K562 (cell line): ENCODE measurements around the gene SPPL3. TPM values are rescaled to one million over a fixed set of nuclear protein-coding genes. Genes with fewer than 3 reads are reported as not detected.

Experiments
- ARID3A ChIP-seq: IDR thresholded peaks from 2 replicates; pipeline ENCODE4 v1.6.1; 2012; ENCODE audit warnings: low read depth, low read length, improper control_type of control experiment, borderline replicate concordance
- BHLHE40 ChIP-seq: IDR thresholded peaks from 2 replicates; pipeline ENCODE4 v1.6.1; 2011; ENCODE audit warnings: low read length, improper control_type of control experiment
- C11orf30 ChIP-seq: fragments of 450-650 bp; IDR thresholded peaks from 2 replicates; pipeline ENCODE4 v1.6.1; 2016; ENCODE audit warnings: low read depth, mild to moderate bottlenecking
- DMBX1 ChIP-seq: fragments of 250-450 bp; sonication (Bioruptor Pico); IDR thresholded peaks from 2 replicates; pipeline ENCODE4 v1.8.0; 2022; ENCODE audit warnings: inconsistent platforms, mild to moderate bottlenecking, moderate library complexity, borderline replicate concordance
- ELF2 ChIP-seq: fragments of 250-450 bp; sonication (Bioruptor Pico); IDR thresholded peaks from 2 replicates; pipeline ENCODE4 v1.5.0; 2021; ENCODE audit warnings: mild to moderate bottlenecking
- ELF4 ChIP-seq: fragments of 450-650 bp; formaldehyde crosslinking; IDR thresholded peaks from 2 replicates; pipeline ENCODE4 v1.4.0; 2022; ENCODE audit warnings: missing genetic modification characterization
- ETV6 ChIP-seq, 3 experiments: fragments of 150-350 bp in 1 of 3; sonication (generic) in 1 of 3; formaldehyde crosslinking in 1 of 3; IDR thresholded peaks; 2 replicates each; pipeline versions ENCODE4 v1.6.1 to v1.8.0; 2014 to 2022; ENCODE audit warnings: borderline replicate concordance in 2 of 3, low read depth in 2 of 3, antibody characterized with exemption in 1 of 3, low read length in 1 of 3, mild to moderate bottlenecking in 1 of 3, missing genetic modification reagents in 1 of 3
- MAFG ChIP-seq: fragments of 450-650 bp; conservative IDR thresholded peaks from 2 replicates; pipeline ENCODE4 v1.6.1; 2016; ENCODE audit warnings: missing genetic modification characterization, missing compliant biosample characterization
- NFE2 ChIP-seq: IDR thresholded peaks from 2 replicates; pipeline ENCODE4 v1.6.1; 2014; ENCODE audit warnings: antibody characterized with exemption, low read depth
- NRF1 ChIP-seq, 2 experiments: fragments of 450-650 bp; IDR thresholded peaks in 1 of 2; conservative IDR thresholded peaks in 1 of 2; 2 replicates each; pipeline ENCODE4 v1.6.1; 2014; ENCODE audit warnings: mild to moderate bottlenecking in 2 of 2
- PTTG1 ChIP-seq: fragments of 450-650 bp; IDR thresholded peaks from 2 replicates; pipeline ENCODE4 v1.6.1; 2016; ENCODE audit warnings: low read depth, mild to moderate bottlenecking, missing genetic modification characterization, missing compliant biosample characterization
- RCOR1 ChIP-seq, 2 experiments: IDR thresholded peaks; 2 replicates each; pipeline ENCODE4 v1.6.1; 2012; ENCODE audit warnings: low read depth in 2 of 2, low read length in 2 of 2, borderline replicate concordance in 1 of 2, improper control_type of control experiment in 1 of 2
- SMARCA4 ChIP-seq: fragments of 450-650 bp; IDR thresholded peaks from 2 replicates; pipeline ENCODE4 v1.6.1; 2016
- TCF3 ChIP-seq: sonication (generic); formaldehyde crosslinking; IDR thresholded peaks from 2 replicates; pipeline ENCODE4 v1.4.0; 2020; ENCODE audit warnings: mild to moderate bottlenecking, missing genetic modification reagents
- TEAD4 ChIP-seq, 2 experiments: sonication (generic) in 1 of 2; formaldehyde crosslinking in 1 of 2; IDR thresholded peaks; 2 replicates each; pipeline versions ENCODE4 v1.6.1 to v1.8.0; 2012 to 2022; ENCODE audit warnings: borderline replicate concordance in 1 of 2, inconsistent platforms in 1 of 2, low read length in 1 of 2, mild to moderate bottlenecking in 1 of 2, missing genetic modification reagents in 1 of 2
- ZFX ChIP-seq: sonication (generic); formaldehyde crosslinking; IDR thresholded peaks from 2 replicates; pipeline ENCODE4 v1.8.0; 2022; ENCODE audit warnings: mild to moderate bottlenecking, missing genetic modification reagents, moderate library complexity
- ZNF174 ChIP-seq: fragments of 250-450 bp; sonication (Bioruptor Pico); IDR thresholded peaks from 2 replicates; pipeline ENCODE4 v1.4.0; 2020; ENCODE audit warnings: mild to moderate bottlenecking
- ZNF316 ChIP-seq: fragments of 450-650 bp; IDR thresholded peaks from 2 replicates; pipeline ENCODE4 v1.6.1; 2016
- ZNF592 ChIP-seq: fragments of 450-650 bp; IDR thresholded peaks from 2 replicates; pipeline ENCODE4 v1.6.1; 2017; ENCODE audit warnings: antibody characterized with exemption, mild to moderate bottlenecking
- polyA plus RNA-seq, 8 experiments: library from polyadenylated mRNA; depleted of rRNA in 4 of 8; stranded (reverse) in 5 of 8; unstranded in 3 of 8; fragments of >200 nt; fragmentation: Nextera tagmentation in 2 of 8; fragmentation: Illumina TruSeq in 1 of 8; extraction: Ambion mirVana in 2 of 8; extraction: Trizol in 1 of 8; gene quantifications; 2 replicates each; pipeline versions ENCODE4 v1.2.1 to v1.2.3, GENCODE V29; 2011 to 2014; ENCODE audit warnings: inconsistent platforms in 1 of 8, missing spikeins in 1 of 8
- total RNA-seq, 7 experiments: library from RNA; depleted of rRNA in 6 of 7; stranded (reverse); fragments of >200 nt in 6 of 7; fragmentation: Illumina TruSeq in 2 of 7; extraction: Trizol in 2 of 7; gene quantifications; 2 replicates each; pipeline versions ENCODE4 v1.2.1 to v1.2.3, GENCODE V29; 2011 to 2021; ENCODE audit warnings: low replicate concordance in 1 of 7

Gene SPPL3
- total and polyA plus RNA-seq, 9 of the 15 experiments (the other 6 are each of a cell fraction or from before 2014, with no cell fraction given): 2.9 to 32.1 (median 7.1) TPM

- TF ChIP-seq NFE2: peak; percentile 83
- peak; percentile 64 for TF ChIP-seq SMARCA4
- 0 out of 2 replicates have a peak, but pooled peaks have one; percentile 10 for TF ChIP-seq BHLHE40
- TF ChIP-seq ZNF592: peak; percentile 62; the same call in 1 of the 2 replicates
- TF ChIP-seq ETV6 (IDR thresholded peaks at IDR 0.05; ENCODE audit: borderline replicate concordance in 1 of 2, low read depth in 2 of 2, low read length in 1 of 2): no peak
- TF ChIP-seq ETV6 (CRISPR knock-in tag; IDR thresholded peaks at IDR 0.05; ENCODE audit: borderline replicate concordance): no peak
- TF ChIP-seq ARID3A: no peak
- no peak for TF ChIP-seq ZNF174 (CRISPR knock-in tag)
- 0 out of 2 replicates have a peak, but pooled peaks have one; percentile 21 for TF ChIP-seq ELF4
- TF ChIP-seq C11orf30: peak; percentile 86
- TF ChIP-seq MAFG (tag): peak; percentile 70
- TF ChIP-seq ZNF316: peak; percentile 80
- no peak for TF ChIP-seq PTTG1 (tag)
- 0 out of 4 replicates have a peak, but pooled peaks of 1 of the 2 experiments have one; percentile 36 for TF ChIP-seq RCOR1 (IDR thresholded peaks at IDR 0.05; ENCODE audit: borderline replicate concordance in 1 of 2, low read depth in 2 of 2, low read length in 2 of 2)
- TF ChIP-seq ELF2 (CRISPR knock-in tag): no peak
- peak; percentile 55 for TF ChIP-seq TCF3 (CRISPR knock-in tag)
- peak; percentile 47 for TF ChIP-seq ZFX (CRISPR knock-in tag)
- peak; percentile 27 to 33; a peak in 2 of 4 replicates for TF ChIP-seq NRF1 (conservative IDR thresholded peaks at IDR 0.05 in 1 of 2, IDR thresholded peaks at IDR 0.05 in 1 of 2)
- 0 out of 2 replicates have a peak, but pooled peaks have one; percentile 17 for TF ChIP-seq DMBX1 (CRISPR knock-in tag)
- TF ChIP-seq TEAD4 (IDR thresholded peaks at IDR 0.05; ENCODE audit: low read length): peak; percentile 18; the same call in 1 of the 2 replicates
- no peak for TF ChIP-seq TEAD4 (CRISPR knock-in tag; IDR thresholded peaks at IDR 0.05; ENCODE audit: borderline replicate concordance)
These were observed 183.7 kb downstream of the SPPL3 start (continued) for GRCh38 chr12:120720234-120720986.
